HG03571 (cell line): Measurements from ENCODE around the gene EYS.

Experiments
- ATAC-seq: cut with Tn5 transposase; IDR thresholded peaks from one replicate; pipeline ENCODE4 v1.9.1; 2021; ENCODE audit not compliant: unreplicated experiment

EYS gene

DNA sequence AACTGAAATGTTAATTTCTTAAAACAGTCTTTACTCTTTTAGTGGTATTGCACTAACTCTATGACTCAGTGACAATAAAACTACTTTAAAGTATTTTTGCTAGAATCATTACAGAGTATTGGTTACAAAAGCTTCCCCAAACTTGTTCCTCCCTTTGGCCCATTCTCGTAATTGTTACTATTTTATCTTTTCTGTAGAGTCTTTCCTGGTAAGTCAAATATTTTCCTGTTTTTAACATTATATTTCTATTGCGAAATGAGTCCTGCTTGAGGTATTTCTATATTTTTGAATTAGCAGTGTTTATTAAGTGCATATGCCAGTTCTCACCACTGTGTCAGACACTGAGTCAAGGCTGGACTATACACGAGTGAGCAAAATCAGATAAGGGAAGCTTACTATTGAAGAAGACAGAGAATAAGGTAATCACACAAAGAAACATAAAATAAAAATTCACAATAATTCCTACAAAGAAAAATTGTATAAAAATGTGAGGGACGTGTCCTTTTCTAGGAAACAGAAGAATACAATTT lies 970.5 kb downstream of the EYS start:
- ATAC-seq, result no peak

DNA sequence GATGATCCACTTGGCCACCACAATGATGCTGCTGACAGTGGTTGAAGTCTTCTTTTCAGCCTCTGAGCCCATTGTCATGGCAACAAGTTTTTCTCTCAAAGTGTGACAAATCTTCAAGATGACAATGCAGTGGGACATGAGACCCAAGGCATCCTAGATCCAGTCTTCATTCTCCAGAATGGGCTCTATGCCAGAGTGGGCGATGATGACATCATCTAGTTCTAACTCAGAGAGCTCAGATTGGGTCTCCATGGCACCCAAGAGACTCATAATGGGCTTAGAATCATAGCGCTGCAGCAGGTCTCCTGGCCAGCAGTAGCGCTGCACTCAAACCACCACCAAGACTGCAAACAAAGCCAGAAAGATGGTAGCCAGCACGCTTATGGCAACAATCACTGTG lies 973.6 kb downstream of the EYS start:
- no peak for ATAC-seq

DNA sequence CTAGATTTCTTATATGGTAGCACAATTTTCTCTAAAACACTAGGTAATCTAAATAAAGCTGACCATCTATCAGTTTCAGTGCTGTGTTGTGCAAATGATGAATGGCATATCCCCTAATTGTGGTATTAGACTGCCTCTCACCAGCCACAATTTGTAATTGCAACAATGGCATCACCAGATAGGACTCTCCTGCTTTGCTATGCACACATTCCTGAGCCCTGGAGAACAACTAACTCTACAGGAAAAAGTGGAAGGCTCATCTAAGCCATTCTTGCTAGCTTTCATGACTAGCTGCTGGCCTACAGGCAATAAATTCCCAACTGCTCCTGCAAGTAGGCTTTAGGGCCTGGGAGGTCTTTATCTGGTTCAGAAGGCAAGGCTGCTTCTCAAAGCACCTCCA lies 974.1 kb downstream of the EYS start:
- ATAC-seq, result no peak

DNA sequence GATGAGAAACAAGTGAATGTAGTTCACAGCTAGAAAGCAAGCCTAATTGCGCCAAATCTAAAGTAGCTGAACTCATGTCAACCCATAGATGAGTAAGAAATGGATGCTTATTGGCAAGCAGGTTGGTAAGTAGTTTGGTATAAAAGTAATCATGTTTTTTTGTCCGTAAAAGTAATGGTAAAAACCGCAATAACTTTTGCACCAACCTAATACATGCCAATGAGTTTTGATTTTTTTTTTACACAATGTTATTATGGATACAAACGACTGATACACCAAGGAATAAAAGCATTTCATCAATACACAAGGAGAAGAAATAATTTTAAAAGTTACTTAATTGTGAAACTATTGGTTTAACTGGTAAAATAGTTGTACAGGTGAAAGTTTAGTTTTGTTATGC lies 977.5 kb downstream of the EYS start:
- no peak for ATAC-seq

DNA sequence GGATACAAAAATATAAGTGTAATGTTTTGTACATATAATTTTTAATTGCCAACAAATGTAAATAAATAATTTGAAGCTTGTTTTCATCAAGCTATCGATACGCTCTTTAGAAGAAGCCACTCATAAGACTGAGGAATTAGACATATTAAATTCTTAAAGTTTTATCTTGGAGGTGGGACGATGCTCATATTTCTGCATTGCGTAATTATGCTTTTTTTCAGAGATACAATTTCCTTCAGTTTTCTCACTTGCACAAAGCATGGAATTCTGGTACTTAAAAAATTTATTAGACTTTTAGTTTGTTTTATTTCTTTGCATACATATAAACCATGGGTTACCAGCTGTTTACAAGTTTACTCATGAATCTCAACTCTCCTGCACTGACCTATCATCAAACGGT lies 980.0 kb downstream of the EYS start:
- no peak for ATAC-seq

DNA sequence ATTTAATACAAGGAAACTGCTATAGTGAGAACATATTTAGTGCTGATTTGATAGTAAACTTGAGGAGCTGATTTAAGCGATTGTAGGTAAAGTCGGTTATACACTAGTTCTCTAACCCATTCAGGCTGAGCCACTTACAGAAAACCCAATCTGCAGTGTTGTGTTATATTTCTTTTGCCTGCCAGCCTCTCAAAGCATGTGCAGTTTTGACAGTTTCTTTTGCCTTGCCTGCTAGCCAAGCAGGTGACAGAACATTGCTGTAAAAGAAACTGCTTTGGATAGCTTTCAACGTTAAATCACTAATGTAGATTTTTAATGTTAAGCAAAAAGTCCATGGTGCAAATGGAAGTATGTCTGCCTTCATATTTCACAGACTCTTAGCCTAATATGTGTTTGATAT lies 982.9 kb downstream of the EYS start:
- no peak for ATAC-seq

DNA sequence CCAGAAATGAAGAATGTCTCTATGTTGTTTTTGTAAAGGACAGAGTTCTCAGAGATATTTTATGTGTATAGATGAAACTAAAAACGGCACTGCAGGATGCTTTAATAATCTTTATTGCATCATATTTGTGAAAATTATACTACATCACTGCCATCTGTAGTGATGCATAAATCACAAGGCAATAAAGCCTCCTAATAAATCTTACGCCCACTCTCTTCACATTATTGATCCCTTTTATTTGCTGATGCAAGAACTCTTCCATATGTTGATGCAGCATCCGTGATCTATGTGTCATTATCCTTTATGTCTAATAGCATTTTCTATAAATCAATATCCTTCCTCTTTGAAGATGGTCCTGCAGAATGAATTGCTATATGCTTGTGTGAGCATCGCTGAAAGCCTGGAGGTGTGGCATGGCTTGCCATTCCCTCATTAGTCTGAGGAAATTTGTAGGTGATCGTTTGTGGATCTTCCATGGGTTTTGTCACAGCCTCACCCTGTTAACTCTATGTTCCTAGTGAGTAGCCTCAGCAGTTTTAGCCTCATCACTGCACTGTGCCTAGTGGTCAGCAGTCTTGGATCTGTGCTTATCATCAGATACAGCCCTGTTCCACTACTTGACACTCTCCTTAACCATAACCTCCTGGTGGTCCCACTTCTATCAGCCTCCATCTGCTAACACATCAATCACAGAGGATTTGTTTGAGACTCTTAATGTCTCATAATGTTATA lies 983.5 kb downstream of the EYS start:
- ATAC-seq, result no peak

DNA sequence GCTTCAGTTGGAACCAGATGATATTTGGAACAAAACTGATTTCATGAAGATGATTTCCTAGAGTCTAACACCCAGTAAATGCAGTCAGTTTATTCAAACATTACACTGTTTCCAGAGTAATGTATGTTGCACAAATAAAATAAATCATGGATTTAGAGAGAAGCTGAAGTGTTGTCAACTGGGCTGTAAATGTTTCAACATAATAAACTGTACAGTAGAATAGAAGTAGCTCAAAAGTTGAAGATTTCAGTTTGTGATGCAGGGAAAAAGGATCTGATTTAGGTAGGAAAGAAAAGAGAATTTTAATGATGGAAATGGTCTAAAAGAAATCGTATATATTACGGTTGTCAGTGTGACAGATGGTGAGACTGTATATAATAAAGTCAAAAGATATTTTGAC lies 985.2 kb downstream of the EYS start:
- ATAC-seq, result no peak

DNA sequence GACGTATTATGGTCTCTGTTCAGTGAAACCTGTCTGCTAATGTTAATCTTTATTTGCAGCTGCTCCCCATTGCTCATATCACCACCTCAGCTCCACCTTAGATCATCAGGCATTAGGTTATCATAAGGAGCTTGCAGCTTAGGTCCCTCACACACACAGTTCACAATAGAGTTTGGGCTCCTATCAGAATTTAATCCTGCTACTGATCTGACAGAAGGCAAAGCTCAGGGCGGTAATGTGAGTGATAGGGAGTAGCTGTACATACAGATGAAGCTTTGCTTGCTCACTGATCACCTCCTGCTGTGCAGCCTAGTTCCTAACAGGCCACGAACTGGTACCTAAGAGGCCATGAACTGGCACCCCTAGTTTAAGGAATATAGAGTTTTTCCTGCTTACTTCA lies 989.7 kb downstream of the EYS start:
- no peak for ATAC-seq

DNA sequence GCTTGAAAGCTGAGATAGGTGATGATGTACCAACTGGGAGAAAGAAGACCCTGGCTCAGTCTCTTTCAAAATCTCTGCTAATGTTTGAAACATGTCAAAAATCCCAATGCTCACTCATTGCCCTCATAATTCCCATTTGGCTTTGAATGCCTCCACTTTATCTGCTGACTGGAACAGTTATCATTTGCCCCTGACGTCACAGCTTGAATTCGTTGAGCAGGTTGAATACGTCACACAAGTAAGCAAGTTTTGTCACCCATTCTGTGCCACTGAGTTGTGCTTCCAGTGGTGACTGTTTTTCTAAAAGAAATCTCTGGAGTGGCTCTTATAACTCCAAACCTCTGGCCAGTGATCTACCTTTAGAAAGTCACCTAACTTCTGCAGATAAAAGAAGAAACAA lies 991.4 kb downstream of the EYS start:
- ATAC-seq, result no peak

DNA sequence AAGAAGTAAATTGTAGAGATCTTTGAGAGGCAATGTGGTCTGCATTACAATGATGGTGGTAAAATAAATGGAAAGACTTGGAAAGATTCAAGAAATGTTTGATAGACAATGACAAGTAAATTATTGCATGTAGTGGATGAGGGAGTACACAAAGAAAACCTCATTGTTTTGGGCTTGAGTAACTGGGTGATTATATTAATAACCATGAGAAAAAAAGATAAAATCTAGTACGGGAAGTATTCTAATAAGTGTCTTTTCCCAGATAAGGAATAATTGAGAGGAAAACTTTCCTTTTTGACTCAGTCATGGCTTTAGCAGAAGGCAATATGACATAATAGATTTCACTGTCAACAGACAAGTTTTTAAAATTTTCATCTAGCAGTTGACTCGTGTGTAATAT lies 993.0 kb downstream of the EYS start:
- no peak for ATAC-seq

DNA sequence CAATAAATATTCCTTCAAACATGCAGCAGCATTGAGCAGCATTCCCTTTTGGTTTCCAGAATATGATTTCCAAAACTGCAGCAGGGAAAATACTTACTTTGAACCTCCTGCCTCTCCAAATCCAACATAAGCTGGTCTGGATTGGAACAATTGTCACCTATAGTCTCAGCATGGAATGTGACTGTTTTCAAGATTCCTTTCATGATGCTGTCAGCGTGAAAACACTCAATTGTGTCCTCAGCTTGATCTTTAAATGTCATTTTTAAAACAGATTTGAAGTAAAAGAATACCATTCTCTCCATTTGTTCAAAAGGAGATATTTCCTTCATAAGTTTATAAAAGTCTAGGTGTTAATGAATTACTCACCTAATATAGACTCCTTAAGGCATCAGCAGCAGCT lies 993.9 kb downstream of the EYS start:
- ATAC-seq, result no peak

DNA sequence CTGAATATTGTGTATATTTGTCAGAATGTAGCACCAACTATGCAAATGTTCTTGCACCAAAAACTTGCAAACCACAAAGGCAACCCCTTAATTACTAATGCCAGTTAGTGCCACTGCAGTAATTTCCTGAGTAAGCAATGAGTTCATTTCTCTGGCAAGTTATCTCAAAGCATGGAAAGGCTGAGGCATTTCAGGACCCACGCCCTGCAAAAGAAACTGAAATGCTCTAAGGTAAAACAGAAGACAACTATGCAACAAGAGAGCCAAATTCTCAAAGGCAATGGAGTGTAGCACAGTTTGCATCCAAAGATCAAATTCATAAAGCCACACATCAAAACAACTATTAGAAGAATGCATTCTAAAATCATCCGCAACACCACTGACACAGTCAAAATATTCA lies 994.4 kb downstream of the EYS start:
- ATAC-seq, result no peak

DNA sequence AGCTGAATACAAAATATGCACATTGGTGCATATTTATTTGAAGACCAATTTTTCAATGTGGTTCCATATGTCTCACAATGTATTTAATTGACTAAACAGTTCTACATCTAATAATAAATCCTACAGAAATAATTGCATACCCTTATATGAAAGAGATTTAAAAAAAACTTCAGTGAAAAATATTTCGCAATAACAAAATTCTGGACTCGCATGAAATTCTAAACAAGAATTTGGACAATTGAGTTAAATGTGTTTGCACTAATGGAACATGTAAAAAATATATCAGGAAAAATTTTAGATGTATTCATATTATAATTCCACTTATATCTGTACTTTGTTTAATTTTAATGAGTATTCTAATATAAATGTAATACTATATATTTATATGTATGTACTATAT lies 1003.1 kb downstream of the EYS start:
- no peak for ATAC-seq

DNA sequence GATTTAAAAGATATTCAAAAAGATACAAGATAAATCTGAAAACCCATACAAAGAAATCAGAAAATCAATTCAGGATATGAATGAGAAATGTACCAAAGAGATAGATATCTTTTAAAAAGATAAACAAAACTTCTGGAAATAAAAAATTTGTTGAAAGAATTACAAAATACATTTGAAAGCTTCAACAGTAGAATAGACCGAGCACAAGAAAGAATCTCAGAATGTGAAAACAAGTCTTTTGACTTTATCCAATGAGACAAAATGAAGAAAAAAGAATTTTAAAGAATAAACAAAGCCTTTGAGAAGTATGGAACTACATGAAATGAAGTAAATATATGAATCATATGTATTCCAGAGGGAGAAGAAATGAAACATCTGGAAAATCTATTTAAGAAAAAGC lies 1011.0 kb downstream of the EYS start:
- no peak for ATAC-seq

DNA sequence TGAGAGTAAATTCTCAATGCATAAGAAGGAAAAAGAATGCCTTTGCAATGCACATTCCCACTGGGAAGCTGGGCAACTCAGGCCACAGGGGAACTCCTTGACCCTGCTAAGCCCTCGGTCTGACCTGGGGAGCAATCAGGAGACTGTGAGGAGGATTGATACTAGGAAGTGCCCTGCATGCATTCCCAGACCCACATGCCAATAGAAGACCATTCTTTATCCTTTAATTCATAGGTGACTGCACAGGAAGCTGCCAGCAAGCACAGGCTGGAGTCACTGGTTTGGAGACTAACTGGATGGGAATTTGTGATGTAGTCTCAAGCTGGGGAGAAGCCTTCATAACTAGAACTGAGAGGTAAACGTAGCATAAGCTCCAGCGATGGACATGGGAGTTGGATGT lies 1012.7 kb downstream of the EYS start:
- ATAC-seq, result no peak

DNA sequence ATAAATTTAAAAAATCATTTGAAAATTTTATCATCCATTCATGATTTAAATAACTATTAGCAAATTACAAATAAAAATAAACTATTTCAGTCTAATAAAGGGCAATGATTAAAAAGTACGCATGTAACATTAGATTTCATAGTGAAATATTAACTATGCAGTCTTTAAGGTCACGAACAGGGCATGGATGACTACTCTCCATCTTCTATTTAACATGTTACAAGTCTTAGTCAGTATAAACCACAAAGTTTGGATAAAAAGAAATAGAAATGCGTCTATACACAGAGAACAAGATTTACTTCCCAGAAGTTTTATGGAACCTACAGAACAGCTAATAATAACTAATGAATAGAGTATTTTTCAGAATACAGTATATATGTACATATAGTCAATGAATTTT lies 1016.0 kb downstream of the EYS start:
- ATAC-seq, result no peak

DNA sequence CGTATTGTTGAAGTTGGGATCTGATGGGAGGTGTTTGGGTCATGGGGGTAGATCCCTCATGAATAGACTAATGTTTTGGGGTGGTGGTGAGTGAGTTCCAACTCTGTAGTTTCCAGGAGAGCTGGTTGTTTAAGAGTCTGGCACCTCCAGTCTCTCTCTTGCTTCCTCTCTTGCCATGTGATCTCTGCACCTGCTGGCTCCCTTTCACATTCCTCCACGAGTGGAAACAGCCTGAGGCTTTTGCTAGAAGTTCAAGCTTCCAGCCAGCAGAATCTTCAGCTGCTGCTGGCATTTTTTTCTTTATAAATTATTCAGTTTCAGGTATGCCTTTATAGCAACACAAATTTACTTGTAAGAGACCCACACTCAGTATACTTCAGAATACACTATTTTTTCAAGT lies 1021.6 kb downstream of the EYS start:
- ATAC-seq, result no peak

DNA sequence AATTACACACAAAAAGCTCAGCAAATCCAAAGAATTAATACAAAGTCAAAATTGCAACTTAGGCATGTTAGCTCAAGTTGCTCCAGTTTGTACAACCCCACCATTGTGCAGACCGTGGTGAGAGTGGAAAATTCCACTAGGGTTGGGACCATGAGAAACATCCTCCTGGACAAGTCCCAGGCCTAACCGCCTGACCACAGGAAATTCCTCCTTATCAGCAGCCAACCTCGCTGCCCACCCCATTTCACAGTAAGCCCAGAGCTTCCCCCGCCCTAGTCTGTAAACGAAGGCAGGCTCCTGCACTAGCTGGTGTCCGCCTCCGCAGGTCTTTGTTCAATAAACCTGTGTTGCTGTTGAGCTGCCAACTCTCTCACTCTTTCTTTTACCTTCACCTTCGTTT lies 1023.3 kb downstream of the EYS start:
- ATAC-seq, result no peak

DNA sequence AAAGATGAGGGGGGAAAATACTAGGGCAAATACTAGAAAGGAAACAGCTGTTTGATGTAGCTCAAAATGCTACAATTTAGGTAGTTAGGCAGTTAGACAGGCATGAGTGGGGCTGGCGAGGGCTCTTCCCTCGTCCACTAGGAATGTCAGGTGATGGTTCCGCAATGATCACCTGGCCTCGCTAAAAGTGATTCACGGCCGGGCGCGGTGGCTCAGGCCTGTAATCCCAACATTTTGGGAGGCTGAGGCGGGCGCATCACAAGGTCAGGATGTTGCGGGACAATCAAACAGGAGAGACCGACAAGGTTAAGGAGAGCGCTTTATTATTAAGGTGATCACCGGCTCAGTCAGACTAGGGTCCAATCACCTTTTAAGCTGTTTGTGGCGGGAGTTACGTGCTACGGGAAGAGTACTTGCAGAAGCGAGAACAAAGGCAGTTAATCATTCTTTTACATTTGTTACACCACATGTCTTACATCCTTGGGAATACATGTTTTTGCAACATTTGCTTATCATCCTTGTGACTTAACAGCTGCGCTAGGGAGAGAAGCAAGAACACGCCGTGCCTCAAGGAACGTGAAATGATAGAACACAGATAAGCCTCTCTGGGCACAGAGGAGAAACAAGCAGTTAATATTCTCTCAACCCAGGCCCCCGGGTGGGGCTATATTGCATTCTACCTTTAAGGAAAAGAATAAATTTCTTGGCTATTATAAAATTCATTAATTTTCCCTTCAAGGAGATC lies 1025.4 kb downstream of the EYS start:
- ATAC-seq, result no peak

DNA sequence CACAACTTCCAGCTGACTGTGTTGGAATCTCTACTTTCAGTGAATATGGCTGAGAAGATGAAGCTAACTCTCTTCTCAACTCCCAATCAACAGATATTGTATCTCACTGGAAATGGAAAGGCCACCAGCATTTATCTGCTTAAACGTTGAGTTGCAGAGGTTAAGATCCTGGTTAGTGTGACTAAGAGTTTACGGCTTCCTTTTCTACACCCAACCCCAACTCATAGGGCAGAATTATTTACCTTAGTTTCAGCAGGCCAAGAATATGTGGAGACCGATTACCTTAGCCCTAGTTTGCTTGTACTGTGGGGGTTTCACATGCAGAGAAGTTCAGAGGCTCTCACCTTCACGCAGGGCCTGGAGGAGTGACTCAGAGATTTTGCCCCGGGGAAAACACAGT lies 1026.6 kb downstream of the EYS start:
- no peak for ATAC-seq

DNA sequence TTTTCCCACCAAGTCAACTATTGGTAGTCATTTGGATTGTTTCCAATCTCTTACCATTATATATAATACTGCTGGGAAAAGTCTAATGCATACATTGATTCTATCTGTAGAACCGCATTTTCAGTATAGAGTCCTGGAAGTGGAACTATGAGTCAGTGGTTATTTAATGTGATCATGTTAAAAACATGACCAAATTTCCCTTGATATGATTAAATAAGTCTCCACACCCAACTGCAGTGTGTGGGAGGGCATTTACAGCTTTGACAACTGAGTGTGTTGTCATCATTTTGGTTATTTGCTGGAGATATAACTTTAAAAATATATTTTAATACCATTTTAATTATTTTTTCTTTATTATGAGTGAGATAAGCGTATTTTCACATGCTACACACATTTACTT lies 1027.6 kb downstream of the EYS start:
- ATAC-seq, result no peak

DNA sequence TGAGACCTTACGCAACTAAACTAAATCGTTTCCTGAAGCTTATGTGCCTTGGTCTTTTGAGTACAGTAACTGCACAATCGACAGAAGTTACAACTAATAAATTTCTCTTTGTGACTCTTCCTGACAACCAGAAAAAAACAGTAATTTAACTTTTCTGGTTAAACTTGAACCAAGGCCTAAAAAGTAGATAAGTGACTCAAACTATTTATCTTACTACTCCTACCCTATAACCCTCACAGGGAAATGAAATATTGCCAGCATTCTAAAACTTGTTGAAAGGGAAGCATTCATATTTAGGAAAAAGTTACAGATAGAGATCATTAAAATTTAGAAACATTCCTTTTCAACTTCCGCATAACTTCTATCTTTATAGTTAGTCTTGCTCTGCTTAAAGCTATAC lies 1034.4 kb downstream of the EYS start:
- no peak for ATAC-seq
